HuH-7 (cell line): Measurements from ENCODE around the gene ORC3.
"Not testable (repeated sequence)": the region's sequence is repeated elsewhere in the genome, so short reads cannot be mapped to it uniquely, and the experiment has no call there.

ENCODE experiments used
- DNase-seq: peaks from one replicate; pipeline ENCODE4 v3.0.0; 2011; ENCODE audit warnings: low spot score

Gene ORC3

DNA sequence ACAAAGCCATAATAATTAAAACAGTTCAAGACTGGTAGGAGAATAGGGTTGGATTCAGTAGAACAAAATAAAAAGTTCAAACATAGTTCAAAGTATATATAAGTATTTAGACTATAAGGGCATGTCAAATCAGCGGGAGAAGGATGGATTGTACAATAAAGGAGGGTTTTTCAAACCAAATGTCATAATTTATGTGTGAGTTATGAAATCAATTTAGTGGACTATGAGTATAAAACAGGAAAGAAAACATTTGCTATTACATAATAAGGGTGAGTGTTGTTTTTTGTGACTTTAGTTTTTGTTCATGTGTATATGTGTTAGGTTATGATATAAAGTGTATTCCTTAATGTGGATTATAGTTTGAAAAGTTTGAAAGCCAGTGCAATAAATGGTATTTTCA, 10.6 kb downstream of the ORC3 start:
- no peak for DNase-seq

DNA sequence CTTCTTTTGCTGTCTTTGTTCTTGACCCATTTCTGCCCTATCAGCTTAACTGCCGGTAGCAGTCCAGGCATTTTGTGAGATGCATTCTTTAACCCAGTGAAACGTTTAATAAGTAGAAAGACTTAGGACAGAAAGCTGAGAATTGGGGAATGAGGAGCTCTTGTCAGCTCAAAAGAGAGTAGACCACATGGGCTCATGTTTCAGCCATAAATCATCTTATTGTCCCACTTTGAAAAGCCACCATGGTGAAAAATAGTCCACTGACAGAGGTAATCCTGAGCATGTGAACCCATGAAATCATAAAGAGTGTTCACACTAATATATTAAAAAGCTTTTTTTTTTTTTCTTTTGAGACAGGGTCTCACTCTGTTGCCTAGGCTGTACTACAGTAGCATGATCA, 16.3 kb downstream of the ORC3 start:
- DNase-seq = no peak

DNA sequence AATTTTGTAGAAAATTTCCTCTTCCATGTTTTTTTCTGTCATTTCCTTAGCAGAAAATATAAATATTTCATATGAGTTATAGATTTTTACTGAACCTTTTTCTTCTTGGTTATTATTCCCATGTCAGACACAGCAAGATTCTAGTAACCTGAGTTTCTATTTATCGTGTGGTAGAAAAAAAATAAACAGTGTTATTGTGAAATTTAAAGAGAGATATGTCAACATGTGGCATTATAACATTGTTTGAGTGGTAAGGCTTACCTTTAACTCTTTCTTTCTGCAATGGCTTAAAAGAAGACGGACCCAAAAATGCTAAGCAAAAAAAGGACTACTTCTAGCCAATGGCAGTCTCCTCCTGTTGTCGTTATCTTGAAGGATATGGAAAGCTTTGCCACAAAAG, 18.9 kb downstream of the ORC3 start:
- no peak for DNase-seq

DNA sequence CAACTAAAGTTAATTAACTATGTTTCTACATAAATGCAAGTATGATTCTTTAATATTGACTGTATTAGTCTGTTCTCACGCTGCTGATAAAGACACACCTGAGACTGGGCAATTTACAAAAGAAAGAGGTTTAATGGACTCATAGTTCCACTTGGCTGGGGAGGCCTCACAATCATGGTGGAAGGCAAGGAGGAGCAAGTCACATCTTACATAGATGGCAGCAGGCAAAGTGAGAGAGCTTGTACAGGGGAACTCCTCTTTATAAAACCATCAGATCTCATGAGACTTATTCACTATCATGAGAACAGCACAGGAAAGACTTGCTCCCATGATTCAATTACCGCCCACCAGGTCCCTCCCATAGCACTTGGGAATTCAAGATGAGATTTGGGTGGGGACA, 23.1 kb downstream of the ORC3 start:
- not testable (repeated sequence) for DNase-seq

DNA sequence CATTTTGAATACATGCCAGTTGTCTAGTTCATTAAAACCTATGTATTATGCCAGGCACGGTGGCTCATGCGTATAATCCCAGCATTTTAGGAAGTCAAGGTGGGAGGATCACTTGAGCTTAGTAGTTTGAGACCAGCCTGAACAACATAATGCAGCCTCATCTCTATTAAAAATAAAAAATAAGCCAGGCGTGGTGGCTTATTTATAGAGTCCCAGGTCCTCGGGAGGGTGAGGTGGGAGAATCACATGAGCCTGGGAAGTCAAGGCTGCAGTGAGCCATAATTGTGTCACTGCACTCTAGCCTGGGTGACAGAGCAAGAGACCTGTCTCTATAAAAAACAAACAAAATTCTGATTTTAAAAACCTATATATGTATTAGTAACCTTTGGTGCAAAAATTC, 27.5 kb downstream of the ORC3 start:
- DNase-seq = no peak

DNA sequence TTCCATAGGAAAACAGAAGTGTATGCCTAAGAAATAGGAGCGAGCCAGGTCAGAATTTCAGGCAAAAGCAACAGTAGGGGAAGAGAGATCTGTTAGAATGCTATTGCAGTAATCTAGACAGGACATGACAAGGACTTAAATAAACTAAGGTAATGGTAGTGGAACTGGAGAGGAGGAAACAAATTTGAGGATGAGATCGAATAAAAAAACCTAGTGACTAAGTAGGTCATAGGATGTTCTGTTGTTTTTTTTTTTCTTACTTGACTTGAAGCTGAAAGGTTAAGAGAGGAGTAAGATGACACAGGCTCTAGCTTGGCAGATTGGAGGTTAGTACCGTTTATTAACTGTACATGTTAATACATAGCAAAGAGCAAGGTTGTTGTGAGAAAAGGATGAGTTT, 28.6 kb downstream of the ORC3 start:
- DNase-seq = no peak

DNA sequence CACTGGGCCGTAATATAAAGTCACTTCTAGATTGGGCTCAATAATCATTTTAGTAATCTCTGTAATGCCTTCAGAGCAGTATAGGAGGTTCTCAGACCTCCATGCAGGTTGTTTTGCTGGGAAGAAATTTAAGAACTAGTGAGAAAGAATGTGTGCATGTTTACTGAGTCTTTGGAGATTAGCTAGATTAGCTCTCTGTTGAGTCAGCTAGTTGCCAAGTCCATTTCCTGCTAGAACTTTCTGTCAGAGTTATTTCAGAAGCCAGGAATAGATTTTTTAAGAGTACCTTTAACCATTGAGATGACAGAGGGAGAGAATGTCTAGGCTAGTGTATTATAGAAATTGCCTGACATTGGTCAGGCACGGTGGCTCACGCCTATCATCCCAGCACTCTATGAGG, 33.3 kb downstream of the ORC3 start:
- no peak for DNase-seq

DNA sequence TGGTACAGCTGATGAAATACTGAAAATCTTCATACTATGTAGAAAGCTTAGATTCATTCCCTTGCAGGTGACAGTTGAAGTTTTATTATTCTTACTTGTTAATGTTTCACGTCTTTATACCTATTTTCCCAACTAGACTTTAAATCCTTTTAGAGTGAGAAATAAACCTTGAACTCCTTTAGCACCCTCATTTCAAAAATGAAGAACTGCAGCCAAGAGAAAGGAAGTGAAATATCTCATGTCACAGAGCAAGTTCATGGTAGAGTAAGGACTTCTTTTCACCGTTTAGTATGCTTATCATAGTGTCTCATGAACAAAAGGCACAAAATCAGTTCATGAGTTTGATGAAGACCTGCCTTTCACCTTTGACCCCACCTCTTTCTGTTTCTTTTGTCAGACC, 38.5 kb downstream of the ORC3 start:
- DNase-seq = no peak

DNA sequence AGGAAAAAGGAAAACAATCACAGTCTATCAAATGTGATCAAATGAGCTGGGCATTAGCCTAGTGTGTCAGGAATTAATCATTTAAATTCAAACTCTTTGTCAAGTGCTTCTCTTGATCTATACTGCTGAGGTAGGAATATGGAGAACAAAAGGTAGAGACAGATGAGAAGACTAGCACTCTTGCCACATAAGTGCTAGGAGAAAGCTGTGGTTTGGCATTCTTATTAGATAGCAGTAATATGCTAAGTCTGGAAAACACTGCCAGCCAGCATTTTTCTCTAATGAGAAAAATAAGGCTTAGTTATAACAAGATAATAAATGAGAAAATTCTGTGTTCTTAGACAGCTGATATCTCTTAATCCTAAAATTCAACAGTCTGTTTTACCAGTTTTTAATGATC, 38.9 kb downstream of the ORC3 start:
- DNase-seq = no peak

DNA sequence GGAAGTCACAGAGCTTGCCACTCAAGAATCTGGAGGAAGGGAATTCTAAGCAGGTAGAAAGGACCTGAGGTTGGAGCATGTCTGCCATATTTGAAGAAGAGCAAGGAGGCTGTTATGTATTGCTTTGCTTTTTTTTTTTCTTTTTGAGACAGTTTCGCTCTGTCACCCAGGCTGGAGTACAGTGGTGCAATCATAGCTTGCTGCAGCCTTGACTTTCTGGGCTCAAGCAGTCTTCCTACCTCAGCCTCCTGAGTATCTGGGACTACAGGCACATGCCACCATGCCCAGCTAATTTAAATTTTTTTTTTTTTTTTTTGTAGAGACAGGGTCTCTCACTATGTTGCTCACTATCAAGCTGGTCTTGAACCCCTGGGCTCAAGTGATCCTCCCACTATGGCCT, 40.8 kb downstream of the ORC3 start:
- no peak for DNase-seq

DNA sequence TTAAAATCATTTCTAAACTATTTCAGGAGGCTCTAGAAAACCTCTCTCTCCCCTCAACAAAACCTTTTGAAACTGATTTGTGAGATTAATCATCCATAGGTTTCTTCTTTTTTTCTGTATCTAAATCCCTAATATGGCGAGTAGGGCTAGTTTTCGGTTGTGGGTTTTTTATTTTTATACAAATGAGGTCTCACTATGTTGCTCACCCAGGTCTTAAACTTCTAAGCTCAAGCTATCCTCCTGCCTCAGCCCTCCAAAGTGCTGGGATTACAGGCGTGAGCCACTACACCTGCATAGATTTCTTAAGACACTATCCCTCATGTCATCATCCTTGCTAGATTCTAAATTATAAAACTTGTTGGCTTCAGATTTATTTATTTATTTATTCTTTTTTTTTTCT, 43.9 kb downstream of the ORC3 start:
- no peak for DNase-seq

DNA sequence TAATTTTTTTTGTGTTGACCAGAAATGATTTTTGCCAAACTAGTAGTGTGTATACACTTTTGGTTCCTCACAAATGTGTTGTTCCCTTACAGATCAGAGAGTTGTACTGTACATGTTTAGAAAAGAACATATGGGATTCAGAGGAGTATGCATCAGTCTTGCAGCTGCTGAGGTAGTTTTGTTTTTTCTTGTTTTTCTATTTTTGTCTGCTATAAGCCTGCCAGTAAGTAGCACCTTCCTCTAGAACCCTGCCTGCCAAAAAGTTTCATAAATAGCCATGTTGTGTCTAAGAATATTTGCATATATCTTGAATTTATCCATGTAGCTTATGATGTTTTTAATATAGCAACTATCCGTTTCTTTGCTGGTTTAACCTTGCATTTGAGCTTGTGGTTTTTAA, 46.4 kb downstream of the ORC3 start:
- no peak for DNase-seq

DNA sequence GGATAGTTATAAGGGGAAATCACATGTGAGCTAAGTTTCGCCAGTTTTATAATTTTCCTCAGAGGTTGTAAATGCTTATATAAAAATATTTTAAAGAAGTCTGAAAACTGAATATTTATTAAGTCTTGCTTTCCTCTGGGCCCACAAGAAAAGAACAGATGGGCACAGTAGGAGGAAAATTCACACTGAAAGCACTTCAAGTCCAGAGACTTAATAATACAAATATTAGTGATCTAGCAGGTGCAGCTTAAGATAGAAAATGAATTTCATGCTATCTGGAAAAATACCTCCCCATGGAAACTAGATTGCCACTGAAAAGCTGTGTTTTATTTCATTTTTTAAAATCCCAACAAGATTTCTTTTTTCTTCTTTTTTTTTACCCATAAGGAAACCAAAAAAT, 47.2 kb downstream of the ORC3 start:
- DNase-seq = no peak

DNA sequence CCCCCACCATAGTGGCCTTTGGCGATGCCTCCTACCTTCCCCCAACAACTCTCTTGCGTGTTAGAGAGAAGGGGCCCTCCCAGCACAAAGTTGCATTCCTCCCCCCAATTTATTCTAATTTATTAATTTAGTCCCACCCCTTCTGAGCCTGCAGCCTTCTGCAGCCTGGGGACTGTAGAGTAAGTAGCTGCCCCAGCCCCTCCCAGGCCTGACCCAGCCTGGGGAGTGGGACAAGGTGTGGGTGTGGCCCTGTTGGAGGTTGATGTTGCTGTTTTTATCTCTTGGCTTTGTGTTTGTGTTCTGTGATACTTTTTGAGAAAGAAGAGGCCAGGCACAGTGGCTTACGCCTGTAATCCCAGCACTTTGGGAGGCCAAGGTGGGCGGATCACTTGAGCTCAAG, 49.4 kb downstream of the ORC3 start:
- no peak for DNase-seq

DNA sequence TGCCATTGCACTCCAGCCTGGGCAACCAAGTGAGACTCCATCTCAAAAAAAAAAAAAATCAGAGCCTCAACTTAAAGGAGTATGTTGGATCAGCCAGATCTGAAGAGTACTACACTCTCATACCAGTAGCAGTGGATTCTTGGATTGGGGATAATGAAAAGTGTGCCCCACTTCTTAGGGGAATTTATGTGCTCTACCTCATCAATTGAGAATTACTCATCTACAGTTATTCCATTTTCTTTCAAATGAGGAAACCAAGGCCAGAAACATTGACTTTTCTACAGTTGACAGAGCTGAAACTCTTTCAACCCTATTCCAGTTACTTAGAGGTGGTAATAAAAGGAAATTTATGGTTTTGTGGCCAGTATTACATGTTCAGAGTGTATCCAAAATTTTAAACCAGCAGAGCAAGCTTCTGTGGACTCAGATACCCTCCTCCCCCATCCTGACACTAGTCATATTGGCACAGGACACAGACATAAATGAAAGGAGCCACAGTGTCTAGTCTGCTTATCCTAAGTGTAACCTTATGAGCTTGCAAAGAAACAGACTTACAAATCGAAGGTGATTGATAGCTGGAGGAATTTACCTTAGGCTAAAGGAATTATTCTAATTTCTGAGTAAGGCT, 51.2 kb downstream of the ORC3 start:
- no peak for DNase-seq

DNA sequence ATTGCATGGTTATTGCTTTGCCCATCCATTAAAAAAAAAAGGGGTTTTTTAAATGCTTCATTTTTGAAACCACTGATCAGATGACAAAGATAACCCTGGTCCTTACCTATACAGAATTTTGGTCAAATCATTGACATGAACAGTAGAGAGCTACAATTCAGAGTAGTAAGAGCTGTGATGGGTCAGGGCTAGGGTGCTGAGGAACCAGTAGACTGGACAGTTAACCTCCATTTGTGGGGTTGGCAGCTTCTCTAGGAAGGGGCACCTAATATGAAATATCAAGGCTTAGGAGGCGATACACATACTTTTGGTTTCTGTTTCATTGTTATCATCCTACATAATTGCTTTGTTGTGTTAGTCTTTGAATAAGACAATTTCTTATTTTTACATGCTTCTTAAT, 55.1 kb downstream of the ORC3 start:
- no peak for DNase-seq

DNA sequence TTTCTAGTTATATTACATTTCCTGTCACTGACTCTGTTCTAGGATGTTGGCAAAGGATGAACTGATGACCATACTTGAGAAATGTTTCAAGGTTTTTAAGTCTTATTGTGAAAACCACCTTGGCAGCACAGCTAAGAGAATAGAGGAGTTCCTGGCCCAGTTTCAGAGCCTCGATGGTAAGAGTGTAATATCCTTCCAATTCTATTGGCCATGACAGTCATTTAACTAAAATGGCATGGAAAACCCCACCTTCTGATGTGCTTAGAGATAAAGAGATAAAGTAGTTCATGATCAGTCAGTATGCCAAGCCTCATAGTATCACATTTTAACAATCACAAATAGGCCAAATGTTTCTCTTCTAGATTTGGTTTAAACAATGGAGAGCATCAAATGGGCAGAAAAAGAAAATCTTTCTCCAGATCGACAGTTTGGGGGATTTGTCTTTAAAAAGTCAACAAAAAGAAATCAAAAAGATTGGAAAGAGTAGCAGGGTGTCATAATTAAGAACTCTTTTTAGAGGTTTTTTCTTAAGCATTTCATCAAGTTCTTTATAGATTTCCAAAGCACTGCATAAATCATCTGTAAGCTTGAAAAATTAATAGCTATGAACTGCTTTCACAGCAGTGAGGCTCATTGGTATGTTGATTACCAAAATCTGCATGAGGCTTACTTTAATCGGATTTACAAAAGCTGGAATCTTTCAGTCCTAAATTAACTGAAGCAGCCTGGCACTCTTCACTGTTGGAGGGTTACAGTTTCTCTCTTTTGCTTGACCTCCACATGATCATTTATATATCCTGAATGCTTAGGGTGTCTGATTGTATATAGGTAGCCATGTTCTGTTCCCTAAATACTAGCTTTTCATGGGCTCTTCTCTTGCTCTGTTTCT, 63.4 kb downstream of the ORC3 start:
- no peak for DNase-seq

DNA sequence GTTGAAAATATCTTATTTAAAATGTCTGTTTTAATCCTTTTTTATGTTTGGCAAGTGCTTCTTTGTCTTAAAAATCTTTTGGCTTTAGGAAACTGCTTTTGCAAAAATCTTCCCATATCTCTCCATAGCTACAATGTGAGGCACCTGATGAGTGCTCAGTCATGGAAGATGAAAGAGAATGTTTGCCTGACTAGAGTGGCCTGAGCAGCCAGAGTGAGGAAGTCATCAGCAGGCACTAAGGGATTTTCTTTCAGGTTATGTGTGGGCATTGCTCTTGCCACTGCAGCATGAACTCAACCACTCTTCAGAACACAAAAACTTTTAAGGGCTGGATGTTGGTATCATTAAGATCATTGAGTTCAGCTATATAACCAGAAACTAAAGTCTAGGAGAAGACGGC, 64.2 kb downstream of the ORC3 start:
- DNase-seq = no peak

DNA sequence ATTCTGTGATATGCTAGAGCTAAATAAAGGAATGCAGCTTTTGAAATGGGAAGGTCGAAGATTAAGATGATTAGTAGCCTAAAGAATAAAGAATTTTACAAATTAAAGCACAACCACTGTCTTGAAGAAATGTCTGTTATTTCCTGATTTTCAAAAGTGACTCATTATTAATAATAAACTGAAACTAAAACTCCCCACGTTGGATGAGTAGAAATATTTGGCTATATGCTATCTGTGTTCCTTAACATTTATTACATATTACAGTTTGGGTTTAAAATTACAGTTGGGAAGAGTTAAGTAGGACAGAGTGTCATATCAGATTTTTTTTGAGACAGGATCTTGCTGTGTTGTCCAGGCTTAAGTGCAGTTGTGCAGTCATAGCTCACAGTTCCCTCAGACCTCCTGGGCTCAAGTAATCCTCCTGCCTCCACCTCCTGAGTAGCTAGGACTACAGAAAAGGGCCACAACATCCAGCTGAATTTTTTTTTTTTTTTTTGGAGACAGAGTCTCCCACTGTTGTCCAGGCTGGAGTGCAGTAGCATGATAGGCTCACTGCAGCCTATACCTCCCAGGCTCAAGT, 65.0 kb downstream of the ORC3 start:
- no peak for DNase-seq

DNA sequence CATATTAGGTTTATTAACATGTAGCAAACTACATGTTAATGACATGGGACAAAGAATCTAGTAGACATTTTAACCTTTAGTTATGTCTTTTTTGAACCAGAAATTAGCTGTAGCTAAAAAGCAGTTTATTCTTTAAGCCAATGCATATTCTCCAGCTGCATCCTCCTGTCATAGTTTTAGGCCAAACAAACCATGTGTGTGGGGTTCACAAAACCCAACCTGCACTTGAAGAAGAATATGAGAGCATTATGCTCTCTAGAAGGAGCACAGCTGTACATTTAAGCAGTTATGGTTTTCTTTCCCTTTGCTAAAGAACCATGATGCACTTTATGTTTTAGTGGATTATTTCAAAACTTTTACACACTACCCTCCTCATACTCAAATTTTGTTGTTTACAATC, 65.9 kb downstream of the ORC3 start:
- DNase-seq = no peak

DNA sequence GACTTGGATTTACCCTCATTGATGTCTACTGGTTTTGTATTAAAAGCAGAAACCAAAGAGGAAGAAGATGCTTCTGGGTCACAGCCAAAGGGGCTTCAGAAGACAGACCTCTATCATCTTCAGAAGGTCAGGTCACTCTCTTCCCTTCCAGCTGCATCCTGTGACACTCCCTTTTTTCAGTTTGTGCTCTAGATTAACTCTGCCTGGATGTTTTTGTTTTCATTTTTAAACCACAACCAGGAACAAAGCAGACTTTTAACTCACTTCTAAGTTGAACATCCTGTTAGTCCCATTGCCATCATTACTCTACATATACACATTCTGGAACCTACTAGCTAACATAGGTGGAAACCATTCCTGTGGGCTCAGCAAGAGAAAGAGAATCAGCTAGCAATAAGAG, 66.9 kb downstream of the ORC3 start:
- no peak for DNase-seq

DNA sequence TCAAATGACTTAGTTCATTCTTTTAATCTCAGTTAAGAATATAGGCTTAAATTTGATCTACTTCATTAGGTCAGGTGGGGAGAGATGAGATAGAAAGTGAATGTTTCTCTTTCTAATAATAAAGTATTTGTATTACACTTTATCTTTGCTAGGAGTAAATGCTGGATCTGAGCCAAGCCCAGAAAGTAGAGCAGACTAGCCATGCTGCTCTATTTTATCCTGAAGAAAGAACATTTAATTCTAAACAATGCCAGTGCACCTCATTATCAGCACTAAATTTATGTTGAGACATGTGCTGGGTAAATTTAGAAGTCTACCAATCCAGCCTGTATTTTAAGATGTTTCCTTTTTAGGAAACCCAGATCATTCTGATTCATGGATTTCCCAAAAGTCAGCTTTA, 68.6 kb downstream of the ORC3 start:
- DNase-seq = no peak

DNA sequence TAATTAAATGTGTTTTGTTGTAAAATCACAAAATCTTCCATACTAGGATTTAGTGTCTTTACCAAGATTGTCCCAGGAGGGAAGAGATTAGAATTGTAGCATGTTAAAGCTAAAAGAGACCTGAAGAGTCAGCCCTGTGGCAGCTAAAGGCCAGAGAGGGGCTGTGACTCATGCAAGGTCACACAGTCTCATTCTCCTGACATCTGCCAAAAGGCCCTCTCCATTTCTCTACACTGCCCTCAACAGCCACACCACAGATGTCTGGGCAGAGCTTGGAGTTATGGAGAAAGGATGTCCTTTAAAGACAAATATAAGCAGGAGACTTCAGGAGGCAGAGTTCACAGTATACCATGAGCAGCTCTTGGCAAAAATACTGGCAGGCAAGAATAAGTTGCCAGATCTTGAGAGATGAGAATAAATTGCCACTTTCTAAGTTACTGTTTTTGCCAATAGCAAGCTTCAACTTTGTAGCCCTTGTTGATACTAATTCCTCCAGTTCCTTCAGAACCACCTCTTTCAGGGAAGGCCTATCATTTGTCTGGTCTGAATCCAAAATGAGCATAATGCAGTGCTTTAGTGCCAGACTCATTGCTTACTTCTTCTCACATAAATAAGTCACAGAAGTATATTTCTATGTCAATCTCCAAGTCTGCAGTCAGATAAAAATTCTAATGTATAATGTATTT, 70.4 kb downstream of the ORC3 start:
- DNase-seq = no peak
